Neural cell (in vitro differentiated cells): ENCODE results near the gene CLDN8.

Experiments used
- TF ChIP-seq, protein P1 (sequence below): IDR thresholded peaks from 2 replicates; pipeline ENCODE4 v1.6.1; 2012; ENCODE audit warnings: borderline replicate concordance
- TF ChIP-seq, protein P2 (sequence below): fragments of 450-650 bp; IDR thresholded peaks from 2 replicates; pipeline ENCODE4 v1.5.1; 2014; ENCODE audit warnings: antibody characterized with exemption, mild to moderate bottlenecking, moderate library complexity; ENCODE audit not compliant: poor library complexity, severe bottlenecking

DNA sequence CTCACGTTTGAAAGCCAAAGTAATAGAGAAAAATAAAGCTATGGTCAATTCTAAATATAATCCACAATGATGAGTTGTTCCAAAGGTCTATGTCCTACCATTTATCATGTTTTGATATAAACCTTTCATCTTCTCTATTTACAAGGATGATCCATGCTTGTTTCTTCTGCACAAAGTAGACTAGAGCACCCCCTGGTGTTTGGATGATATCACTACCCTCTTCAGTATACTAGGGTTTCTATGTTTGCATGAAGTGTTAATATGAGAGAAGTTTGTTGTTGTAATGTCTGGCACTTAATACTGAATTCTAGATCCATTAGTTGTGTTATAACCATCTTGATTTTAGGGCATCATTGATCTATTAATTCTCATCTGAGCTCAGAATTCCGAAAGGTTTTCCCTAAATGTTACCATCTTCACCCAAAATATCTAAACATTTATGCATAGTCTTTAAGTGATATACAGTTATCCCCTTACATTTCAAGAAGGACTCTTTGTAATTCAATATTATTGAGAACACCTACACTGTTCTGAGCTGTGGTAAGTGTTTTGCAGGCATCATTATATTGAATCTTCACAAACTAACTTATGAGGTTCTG lies 21.1 kb downstream of the CLDN8 start:
- TF ChIP-seq, protein P1, sequence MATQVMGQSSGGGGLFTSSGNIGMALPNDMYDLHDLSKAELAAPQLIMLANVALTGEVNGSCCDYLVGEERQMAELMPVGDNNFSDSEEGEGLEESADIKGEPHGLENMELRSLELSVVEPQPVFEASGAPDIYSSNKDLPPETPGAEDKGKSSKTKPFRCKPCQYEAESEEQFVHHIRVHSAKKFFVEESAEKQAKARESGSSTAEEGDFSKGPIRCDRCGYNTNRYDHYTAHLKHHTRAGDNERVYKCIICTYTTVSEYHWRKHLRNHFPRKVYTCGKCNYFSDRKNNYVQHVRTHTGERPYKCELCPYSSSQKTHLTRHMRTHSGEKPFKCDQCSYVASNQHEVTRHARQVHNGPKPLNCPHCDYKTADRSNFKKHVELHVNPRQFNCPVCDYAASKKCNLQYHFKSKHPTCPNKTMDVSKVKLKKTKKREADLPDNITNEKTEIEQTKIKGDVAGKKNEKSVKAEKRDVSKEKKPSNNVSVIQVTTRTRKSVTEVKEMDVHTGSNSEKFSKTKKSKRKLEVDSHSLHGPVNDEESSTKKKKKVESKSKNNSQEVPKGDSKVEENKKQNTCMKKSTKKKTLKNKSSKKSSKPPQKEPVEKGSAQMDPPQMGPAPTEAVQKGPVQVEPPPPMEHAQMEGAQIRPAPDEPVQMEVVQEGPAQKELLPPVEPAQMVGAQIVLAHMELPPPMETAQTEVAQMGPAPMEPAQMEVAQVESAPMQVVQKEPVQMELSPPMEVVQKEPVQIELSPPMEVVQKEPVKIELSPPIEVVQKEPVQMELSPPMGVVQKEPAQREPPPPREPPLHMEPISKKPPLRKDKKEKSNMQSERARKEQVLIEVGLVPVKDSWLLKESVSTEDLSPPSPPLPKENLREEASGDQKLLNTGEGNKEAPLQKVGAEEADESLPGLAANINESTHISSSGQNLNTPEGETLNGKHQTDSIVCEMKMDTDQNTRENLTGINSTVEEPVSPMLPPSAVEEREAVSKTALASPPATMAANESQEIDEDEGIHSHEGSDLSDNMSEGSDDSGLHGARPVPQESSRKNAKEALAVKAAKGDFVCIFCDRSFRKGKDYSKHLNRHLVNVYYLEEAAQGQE: no peak
- TF ChIP-seq, protein P2, sequence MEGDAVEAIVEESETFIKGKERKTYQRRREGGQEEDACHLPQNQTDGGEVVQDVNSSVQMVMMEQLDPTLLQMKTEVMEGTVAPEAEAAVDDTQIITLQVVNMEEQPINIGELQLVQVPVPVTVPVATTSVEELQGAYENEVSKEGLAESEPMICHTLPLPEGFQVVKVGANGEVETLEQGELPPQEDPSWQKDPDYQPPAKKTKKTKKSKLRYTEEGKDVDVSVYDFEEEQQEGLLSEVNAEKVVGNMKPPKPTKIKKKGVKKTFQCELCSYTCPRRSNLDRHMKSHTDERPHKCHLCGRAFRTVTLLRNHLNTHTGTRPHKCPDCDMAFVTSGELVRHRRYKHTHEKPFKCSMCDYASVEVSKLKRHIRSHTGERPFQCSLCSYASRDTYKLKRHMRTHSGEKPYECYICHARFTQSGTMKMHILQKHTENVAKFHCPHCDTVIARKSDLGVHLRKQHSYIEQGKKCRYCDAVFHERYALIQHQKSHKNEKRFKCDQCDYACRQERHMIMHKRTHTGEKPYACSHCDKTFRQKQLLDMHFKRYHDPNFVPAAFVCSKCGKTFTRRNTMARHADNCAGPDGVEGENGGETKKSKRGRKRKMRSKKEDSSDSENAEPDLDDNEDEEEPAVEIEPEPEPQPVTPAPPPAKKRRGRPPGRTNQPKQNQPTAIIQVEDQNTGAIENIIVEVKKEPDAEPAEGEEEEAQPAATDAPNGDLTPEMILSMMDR: peak; percentile 66
